Measurements from ENCODE around the gene RAB3C.

DNA sequence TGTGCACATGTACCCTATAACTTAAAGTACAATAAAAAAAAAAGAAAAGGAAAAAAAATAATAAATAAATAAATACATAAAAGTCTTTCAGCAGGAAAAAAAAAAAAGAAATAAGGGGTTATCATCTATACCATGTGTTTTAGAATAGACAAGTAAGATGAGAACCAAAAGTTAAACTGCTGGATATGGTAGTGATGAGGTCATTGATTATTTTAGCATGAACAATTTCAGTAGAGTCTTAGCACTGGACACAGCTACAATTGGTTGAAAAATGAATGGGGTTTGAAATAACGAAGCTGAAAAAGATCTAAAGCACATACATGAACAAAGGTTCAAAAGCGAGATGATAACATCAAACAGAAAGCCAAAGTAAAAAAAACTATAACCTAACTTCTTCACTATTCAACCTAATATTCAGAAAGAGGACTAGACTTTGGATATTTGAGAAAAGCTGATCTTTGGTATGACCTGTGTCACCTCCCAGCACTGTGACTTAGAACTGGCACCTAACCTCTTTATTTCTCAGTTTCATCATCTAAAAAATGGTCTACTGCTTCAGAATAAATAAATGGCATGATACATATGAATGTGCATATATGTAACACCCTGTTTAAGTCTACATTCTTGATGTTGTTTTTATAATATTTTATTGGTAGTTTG, 133.3 kb downstream of the RAB3C start:
- TF ChIP-seq CTCF (IDR thresholded peaks at IDR 0.05) = no peak
- TF ChIP-seq POLR2AphosphoS5 (IDR thresholded peaks at IDR 0.05; ENCODE audit: insufficient read depth in 1 of 2, low read depth in 1 of 2) = no peak

All from vagina (tissue), 2 donors.